Skin of body (tissue), 2 donors: ENCODE results near the gene SLC35F1. TPM values are rescaled to one million over a fixed set of nuclear protein-coding genes. Genes with fewer than 3 reads are reported as not detected.

ENCODE experiments used
- DNase-seq: peaks from one replicate; lab custom pipeline; 2025; lab: John Stamatoyannopoulos, UW
- total RNA-seq: library from RNA; depleted of rRNA; stranded (reverse); fragments of >200 nt; gene quantifications from one replicate; pipeline ENCODE4 v1.2.3, GENCODE V29; 2014

The SLC35F1 gene
- total RNA-seq, 1 donor from 2014 or later: 3.1 TPM

GRCh38 chr6:118186672-118187567 is 279.9 kb downstream of the SLC35F1 start:
- DNase-seq: no peak

DNA sequence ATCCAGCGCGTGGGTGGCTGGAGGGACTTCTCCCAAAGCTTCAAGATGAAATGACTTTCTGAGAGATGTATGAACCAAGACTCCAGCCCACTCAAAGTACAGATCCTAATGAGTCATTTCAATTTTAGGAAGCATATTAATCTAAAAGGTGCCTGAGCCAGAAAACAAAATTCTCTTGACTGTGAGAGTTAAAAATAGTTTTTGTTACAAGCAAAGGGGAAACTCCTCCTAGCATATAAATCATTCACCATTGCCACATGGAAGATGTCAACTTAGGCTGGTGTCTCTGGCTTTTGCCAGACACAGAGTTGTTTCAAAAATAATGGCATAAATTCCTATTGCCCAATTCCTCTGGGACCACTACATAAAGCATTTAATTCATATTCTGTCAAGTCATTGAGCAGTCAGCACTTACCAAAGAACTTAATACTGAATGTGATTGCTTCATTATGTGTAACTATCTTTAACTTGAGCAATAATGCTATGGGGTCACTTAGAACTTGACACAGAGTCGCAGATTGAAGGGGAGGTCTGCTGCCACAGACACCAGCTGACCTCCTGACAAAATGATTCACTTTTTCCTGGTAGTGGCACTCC is 280.6 kb downstream of the SLC35F1 start:
- DNase-seq: peak; percentile 13

- DNase-seq: no peak
These were observed 281.5 kb downstream of the SLC35F1 start for GRCh38 chr6:118188561-118188960.

GRCh38 chr6:118197539-118197938 is 290.5 kb downstream of the SLC35F1 start:
- no peak for DNase-seq

DNA sequence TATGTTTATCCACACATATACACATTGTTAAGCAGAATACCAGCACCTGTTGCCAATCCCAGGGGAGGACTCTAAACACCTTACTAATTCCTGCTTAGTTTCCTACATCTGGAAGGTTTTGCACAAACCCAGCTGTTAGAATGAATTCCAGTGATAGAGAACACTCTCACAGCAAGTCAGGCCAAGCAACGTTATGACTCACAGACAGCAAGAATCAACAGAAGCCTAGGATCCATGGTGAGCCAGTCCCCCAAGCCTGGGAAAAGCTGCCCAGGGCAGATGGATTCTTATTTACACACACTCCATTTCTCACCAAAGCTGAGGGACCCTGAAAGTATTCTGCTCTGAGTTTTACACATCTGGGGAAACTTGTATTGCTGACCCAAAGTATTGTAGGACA is 291.7 kb downstream of the SLC35F1 start:
- DNase-seq: no peak

DNA sequence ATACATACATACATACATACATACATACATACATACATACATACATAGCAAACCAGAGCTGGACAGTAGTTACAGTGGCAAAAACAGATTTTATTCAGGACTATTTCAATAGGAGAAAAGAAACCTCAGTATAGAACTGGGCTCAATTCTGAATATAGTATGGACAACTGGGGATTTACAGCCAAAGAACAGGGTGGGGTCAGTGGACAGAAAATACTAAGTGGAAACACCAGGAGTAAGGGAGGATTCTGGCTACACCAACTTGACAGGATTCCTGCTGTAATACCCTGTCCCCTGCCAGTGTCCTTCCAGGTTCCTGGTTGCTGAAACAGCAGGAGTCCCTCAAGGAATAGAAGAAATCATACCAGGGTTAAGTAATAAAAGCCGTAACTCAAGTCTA is 293.1 kb downstream of the SLC35F1 start:
- DNase-seq: no peak

DNA sequence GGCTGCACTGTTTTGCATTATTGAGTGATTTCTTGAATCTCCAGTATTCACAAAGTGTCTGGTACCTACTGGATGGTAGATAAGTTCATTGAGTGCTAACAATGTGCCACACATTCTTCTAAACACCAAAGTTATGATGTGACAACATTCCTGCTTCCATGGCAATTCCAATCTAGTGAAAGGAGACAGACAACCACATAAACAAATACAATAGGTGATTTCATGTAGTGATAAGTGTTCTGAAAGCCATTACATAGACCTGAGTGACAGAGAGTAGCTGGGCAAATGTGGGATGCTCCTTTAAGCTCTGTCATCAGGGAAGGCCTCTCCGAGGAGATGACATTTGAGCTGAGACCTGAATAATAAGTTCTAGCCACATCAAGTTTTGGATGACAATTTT is 295.5 kb downstream of the SLC35F1 start:
- no peak for DNase-seq

DNA sequence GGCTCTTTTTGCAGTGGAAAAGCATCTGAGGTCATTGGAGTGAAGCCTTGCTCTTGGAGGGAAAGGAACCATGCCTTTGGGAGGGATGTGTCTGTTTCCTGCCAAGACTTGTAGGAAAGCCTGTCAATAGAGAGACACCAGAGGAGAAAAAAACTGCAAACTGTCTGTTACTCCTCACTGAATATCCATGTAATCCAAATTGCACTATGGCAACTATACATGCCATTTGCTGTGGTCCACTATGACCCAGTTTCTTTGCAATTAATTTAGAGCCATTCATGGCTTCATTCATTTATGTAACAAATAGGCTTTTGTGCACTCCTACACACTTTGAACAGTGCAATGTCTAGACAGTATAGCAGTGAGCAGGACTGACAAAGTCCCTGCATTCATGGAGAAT is 296.5 kb downstream of the SLC35F1 start:
- DNase-seq: peak; percentile 7

GRCh38 chr6:118206221-118206620 is 299.2 kb downstream of the SLC35F1 start:
- no peak for DNase-seq

- no peak for DNase-seq
These were observed 300.9 kb downstream of the SLC35F1 start for GRCh38 chr6:118207947-118208346.

GRCh38 chr6:118212451-118213173 is 305.5 kb downstream of the SLC35F1 start:
- no peak for DNase-seq

GRCh38 chr6:118215269-118215668 is 308.2 kb downstream of the SLC35F1 start:
- no peak for DNase-seq

DNA sequence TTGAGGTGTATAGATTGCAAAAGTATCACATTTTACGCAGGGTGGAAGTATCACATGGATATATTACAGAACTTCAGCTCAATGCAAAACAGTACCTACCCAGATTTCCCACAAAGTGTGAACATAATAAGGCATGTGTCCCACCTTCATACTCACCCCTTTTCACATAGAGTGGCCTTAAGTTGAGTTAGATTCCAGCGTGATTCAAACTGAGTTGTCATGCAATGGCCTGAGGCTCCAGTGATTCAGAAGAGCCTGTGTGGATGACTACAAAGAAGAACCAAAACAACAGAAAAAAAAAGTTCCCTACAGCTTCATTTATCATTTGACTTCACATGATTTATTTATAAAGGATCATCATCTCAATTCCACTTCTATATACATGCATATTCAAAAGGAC is 309.7 kb downstream of the SLC35F1 start:
- DNase-seq: no peak

DNA sequence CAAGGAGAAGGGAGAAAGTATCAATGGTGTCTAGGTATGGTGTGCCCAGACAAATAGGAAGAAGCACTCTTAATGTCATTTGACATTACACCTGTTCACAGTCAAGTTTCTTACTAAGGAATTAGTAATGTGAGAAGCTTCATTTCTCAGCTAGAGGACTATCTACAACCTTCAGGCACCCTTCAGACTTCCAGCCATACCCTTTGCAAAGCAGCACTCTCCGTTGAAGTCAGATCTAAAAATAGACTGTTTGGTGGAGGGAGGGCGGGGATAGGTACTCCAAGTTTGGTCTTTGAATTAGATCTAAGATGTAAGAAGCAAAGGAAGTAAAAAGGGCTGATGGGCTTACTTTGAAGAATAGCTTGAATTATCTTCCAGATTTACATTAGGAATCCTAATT is 311.1 kb downstream of the SLC35F1 start:
- DNase-seq: no peak

GRCh38 chr6:118220429-118221128 is 313.5 kb downstream of the SLC35F1 start:
- no peak for DNase-seq

DNA sequence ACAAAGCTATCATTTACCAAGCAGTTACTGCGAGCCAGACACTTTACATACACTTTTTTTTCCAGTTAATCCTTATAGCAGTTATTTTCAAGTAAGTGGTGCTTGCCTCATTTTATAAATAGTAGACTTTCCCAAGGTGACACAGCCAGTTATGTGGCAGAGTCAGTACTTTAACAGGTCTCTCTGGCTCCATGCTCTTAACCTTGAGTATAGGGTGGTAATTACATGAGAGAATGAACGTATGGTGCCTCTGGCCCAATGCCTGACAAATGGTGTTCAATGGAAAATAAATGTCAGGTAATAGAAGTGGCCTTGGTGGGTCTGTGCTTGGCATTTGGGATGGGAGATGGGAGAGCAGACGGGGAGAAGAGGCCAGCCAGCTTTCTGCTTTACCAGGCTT is 316.3 kb downstream of the SLC35F1 start:
- no peak for DNase-seq

- DNase-seq: no peak
These were observed 321.8 kb downstream of the SLC35F1 start for GRCh38 chr6:118228886-118229285.

- DNase-seq: no peak
These were observed 333.9 kb downstream of the SLC35F1 start for GRCh38 chr6:118240878-118241528.

- no peak for DNase-seq
These were observed 339.3 kb downstream of the SLC35F1 start for GRCh38 chr6:118246406-118246805.

- no peak for DNase-seq
These were observed 341.1 kb downstream of the SLC35F1 start for GRCh38 chr6:118248171-118248570.

GRCh38 chr6:118249680-118250079 is 342.6 kb downstream of the SLC35F1 start:
- DNase-seq: no peak
